ENCODE data around the gene OTUD1. TPM values are rescaled to one million over a fixed set of nuclear protein-coding genes. Genes with fewer than 3 reads are reported as not detected.

Gene OTUD1
- total RNA-seq, 2 experiments from 2014 or later: 94.5 to 94.8 TPM

- no peak overlapping the region for H3K4me3 Mint-ChIP-seq
- no peak for ATAC-seq (ENCODE audit: poor library complexity)
- intact Hi-C loops (cut with DNase I, micrococcal nuclease): no loop called here
These were observed 25.2 kb upstream of the OTUD1 start for GRCh38 chr10:23413629-23414089.

GRCh38 chr10:23414658-23415057 is 24.2 kb upstream of the OTUD1 start:
- Histone ChIP-seq H3K4me3 (ENCODE audit: low read length) (no peak overlapping the region), H3K27me3 (ENCODE audit: control insufficient read depth in 1 of 2, insufficient read depth in 2 of 2, low read length in 2 of 2) (no peaks in the 10 kb centered on the region), H3K4me1 (ENCODE audit: insufficient read depth, low read length) (no peaks in the 10 kb centered on the region), H3K36me3 (ENCODE audit: insufficient read depth, low read length) (no peaks in the 10 kb centered on the region), H3K9me3 (ENCODE audit: control insufficient read depth in 1 of 2, insufficient read depth in 1 of 2, low read length in 2 of 2) (no peaks in the 10 kb centered on the region), H3K27ac (ENCODE audit: low read depth in 1 of 2, low read length in 2 of 2) (no peak overlapping the region)
- ATAC-seq (ENCODE audit: poor library complexity) (no peak), DNase-seq (no peak)
- POLR2A ChIA-PET: interaction anchor here (0.6 kb wide), 1 partner anchor 239 kb away, joined by 3 read pairs; no protein-coding TSS in a partner anchor
- no peaks in the 10 kb centered on the region for H3K27me3 Mint-ChIP-seq
- CTCF ChIA-PET: no interaction called here
- intact Hi-C loops (cut with DNase I, micrococcal nuclease): no loop called here
- H3K4me3 Mint-ChIP-seq: no peak overlapping the region
- no peak for TF ChIP-seq CTCF (IDR thresholded peaks at IDR 0.05)
- no peaks in the 10 kb centered on the region for H3K4me1 Mint-ChIP-seq (ENCODE audit: low read depth)
- no peaks in the 10 kb centered on the region for H3K36me3 Mint-ChIP-seq (ENCODE audit: low read depth)
- no peak overlapping the region for H3K27ac Mint-ChIP-seq
- H3K9me3 Mint-ChIP-seq: no peaks in the 10 kb centered on the region

More at GRCh38 chr10:23413629-23414089, 25.2 kb upstream of the OTUD1 start:
- Histone ChIP-seq H3K4me1 (ENCODE audit: insufficient read depth, low read length) (no peaks in the 10 kb centered on the region), H3K9me3 (ENCODE audit: control insufficient read depth in 1 of 2, insufficient read depth in 1 of 2, low read length in 2 of 2) (no peaks in the 10 kb centered on the region), H3K36me3 (ENCODE audit: insufficient read depth, low read length) (no peaks in the 10 kb centered on the region), H3K27me3 (ENCODE audit: control insufficient read depth in 1 of 2, insufficient read depth in 2 of 2, low read length in 2 of 2) (no peaks in the 10 kb centered on the region), H3K4me3 (ENCODE audit: low read length) (no peak overlapping the region), H3K27ac (ENCODE audit: low read depth in 1 of 2, low read length in 2 of 2) (no peak overlapping the region)
- TF ChIP-seq CTCF (IDR thresholded peaks at IDR 0.05): no peak
- ChIA-PET CTCF (no interaction called here), POLR2A (no interaction called here)
- H3K4me1 Mint-ChIP-seq (ENCODE audit: low read depth): no peaks in the 10 kb centered on the region
- peak in 3 of 14 experiments; percentile 20 to 42 (median 31) for DNase-seq
- no peak overlapping the region for H3K27ac Mint-ChIP-seq
- H3K27me3 Mint-ChIP-seq: no peaks in the 10 kb centered on the region
- no peaks in the 10 kb centered on the region for H3K9me3 Mint-ChIP-seq
- no peaks in the 10 kb centered on the region for H3K36me3 Mint-ChIP-seq (ENCODE audit: low read depth)

- Histone ChIP-seq H3K9me3 (ENCODE audit: control insufficient read depth in 1 of 2, insufficient read depth in 1 of 2, low read length in 2 of 2) (no peaks in the 10 kb centered on the region), H3K4me3 (ENCODE audit: low read length) (no peak overlapping the region), H3K4me1 (ENCODE audit: insufficient read depth, low read length) (no peaks in the 10 kb centered on the region), H3K27ac (ENCODE audit: low read depth in 1 of 2, low read length in 2 of 2) (no peak overlapping the region), H3K27me3 (ENCODE audit: control insufficient read depth in 1 of 2, insufficient read depth in 2 of 2, low read length in 2 of 2) (no peaks in the 10 kb centered on the region), H3K36me3 (ENCODE audit: insufficient read depth, low read length) (no peaks in the 10 kb centered on the region)
- Mint-ChIP-seq H3K27ac (no peak overlapping the region), H3K36me3 (ENCODE audit: low read depth) (no peaks in the 10 kb centered on the region), H3K9me3 (no peaks in the 10 kb centered on the region), H3K4me1 (ENCODE audit: low read depth) (no peaks in the 10 kb centered on the region), H3K27me3 (no peaks in the 10 kb centered on the region), H3K4me3 (no peak overlapping the region)
- ChIA-PET POLR2A (no interaction called here), CTCF (no interaction called here)
- intact Hi-C loops (cut with DNase I, micrococcal nuclease): no loop called here
- no peak for DNase-seq
- TF ChIP-seq CTCF (IDR thresholded peaks at IDR 0.05): no peak
- no peak for ATAC-seq (ENCODE audit: poor library complexity)
These were observed 21.6 kb upstream of the OTUD1 start for GRCh38 chr10:23417254-23417653.

Measured in CD4-positive, alpha-beta T cell (primary cell).